HEK293 (cell line): Measurements from ENCODE around the gene HADHB.
"Not testable (repeated sequence)": the region's sequence is repeated elsewhere in the genome, so short reads cannot be mapped to it uniquely, and the experiment has no call there.

Experiments used
- CTCF ChIA-PET: fragments of 350-600 bp; formaldehyde crosslinking; extraction: SDS; loops from one replicate; lab custom pipeline; 2021; ENCODE audit warnings: antibody characterized with exemption; lab: Yijun Ruan, JAX
- POLR2A ChIA-PET: fragments of 300-600 bp; formaldehyde crosslinking; extraction: SDS; loops from one replicate; lab custom pipeline; 2020; ENCODE audit warnings: antibody characterized with exemption, inconsistent platforms; lab: Yijun Ruan, JAX
- H3K27ac ChIP-seq: fragments of 200-500 bp; sonication (Bioruptor generic); 2 replicates; pipeline ENCODE4 v1.5.1; 2014; ENCODE audit warnings: low read depth, low read length, control low read depth, inconsistent platforms; ENCODE audit errors: extremely low read depth
- H3K36me3 ChIP-seq, 2 experiments: fragments of 200-500 bp in 1 of 2; sonication (Bioruptor generic) in 1 of 2; 1 replicate in 1 of 2; 2 replicates in 1 of 2; pipeline ENCODE4 v1.5.1; 2014 to 2017; ENCODE audit warnings: inconsistent platforms in 2 of 2, low read length in 2 of 2; ENCODE audit not compliant: control insufficient read depth in 2 of 2, insufficient read depth in 1 of 2
- H3K4me1 ChIP-seq: fragments of 200-500 bp; sonication (Bioruptor generic); 2 replicates; pipeline ENCODE4 v1.5.1; 2014; ENCODE audit warnings: mild to moderate bottlenecking, low read length, inconsistent platforms; ENCODE audit not compliant: control insufficient read depth, insufficient read depth
- H3K4me3 ChIP-seq: 2 replicates; pipeline ENCODE4 v1.5.1; 2011; ENCODE audit warnings: low read depth, mild to moderate bottlenecking, control low read depth, low read length, moderate library complexity
- H3K9me3 ChIP-seq: fragments of 200-500 bp; sonication (Bioruptor generic); 2 replicates; pipeline ENCODE4 v1.5.1; 2014; ENCODE audit warnings: low read depth, low read length, inconsistent platforms; ENCODE audit not compliant: control insufficient read depth, insufficient read depth
- HOXD13 ChIP-seq: sonication (generic); formaldehyde crosslinking; IDR thresholded peaks from 2 replicates; pipeline ENCODE4 v1.8.0; 2022; ENCODE audit warnings: missing genetic modification reagents, borderline replicate concordance
- INSM2 ChIP-seq: fragments of 450-650 bp; formaldehyde crosslinking; IDR thresholded peaks from 2 replicates; pipeline ENCODE4 v1.5.1; 2016; ENCODE audit warnings: missing biosample characterization, missing genetic modification characterization
- KLF7 ChIP-seq: fragments of 450-650 bp; formaldehyde crosslinking; IDR thresholded peaks from 2 replicates; pipeline ENCODE4 v1.5.1; 2016; ENCODE audit warnings: missing biosample characterization, missing genetic modification characterization, borderline replicate concordance
- PRDM4 ChIP-seq: fragments of 450-650 bp; formaldehyde crosslinking; IDR thresholded peaks from 2 replicates; pipeline ENCODE4 v1.5.1; 2017; ENCODE audit warnings: missing biosample characterization, missing genetic modification characterization
- SALL2 ChIP-seq: fragments of 450-650 bp; formaldehyde crosslinking; IDR thresholded peaks from 2 replicates; pipeline ENCODE4 v1.5.0; 2017; ENCODE audit warnings: missing biosample characterization, mild to moderate bottlenecking, missing genetic modification characterization, borderline replicate concordance
- SCRT1 ChIP-seq: fragments of 450-650 bp; formaldehyde crosslinking; IDR thresholded peaks from 2 replicates; pipeline ENCODE4 v1.5.1; 2016; ENCODE audit warnings: missing biosample characterization, missing genetic modification characterization, borderline replicate concordance
- WT1 ChIP-seq: fragments of 450-650 bp; formaldehyde crosslinking; IDR thresholded peaks from 2 replicates; pipeline ENCODE4 v1.5.1; 2016; ENCODE audit warnings: missing biosample characterization, missing genetic modification characterization
- ZNF146 ChIP-seq: fragments of 450-650 bp; formaldehyde crosslinking; IDR thresholded peaks from 2 replicates; pipeline ENCODE4 v1.5.1; 2016; ENCODE audit warnings: missing biosample characterization, missing genetic modification characterization
- ZNF174 ChIP-seq: fragments of 450-650 bp; formaldehyde crosslinking; IDR thresholded peaks from 2 replicates; pipeline ENCODE4 v1.5.0; 2017; ENCODE audit warnings: missing biosample characterization, mild to moderate bottlenecking, missing genetic modification characterization
- ZNF26 ChIP-seq: fragments of 450-650 bp; formaldehyde crosslinking; IDR thresholded peaks from 2 replicates; pipeline ENCODE4 v1.5.1; 2016; ENCODE audit warnings: missing biosample characterization, missing genetic modification characterization
- ZNF394 ChIP-seq: fragments of 450-650 bp; formaldehyde crosslinking; IDR thresholded peaks from 2 replicates; pipeline ENCODE4 v1.5.1; 2016; ENCODE audit warnings: missing biosample characterization, missing genetic modification characterization, mild to moderate bottlenecking, moderate library complexity, borderline replicate concordance
- ZNF544 ChIP-seq: fragments of 450-650 bp; formaldehyde crosslinking; IDR thresholded peaks from 2 replicates; pipeline ENCODE4 v1.5.0; 2017; ENCODE audit warnings: missing biosample characterization, missing genetic modification characterization
- ZNF571 ChIP-seq: fragments of 450-650 bp; formaldehyde crosslinking; IDR thresholded peaks from 2 replicates; pipeline ENCODE4 v1.5.0; 2017; ENCODE audit warnings: missing biosample characterization, missing genetic modification characterization
- ZNF658 ChIP-seq: fragments of 450-650 bp; formaldehyde crosslinking; IDR thresholded peaks from 2 replicates; pipeline ENCODE4; 2016; ENCODE audit warnings: missing biosample characterization, missing genetic modification characterization
- ZNF76 ChIP-seq: fragments of 450-650 bp; formaldehyde crosslinking; IDR thresholded peaks from 2 replicates; pipeline ENCODE4; 2016; ENCODE audit warnings: low read depth, missing biosample characterization, missing genetic modification characterization, borderline replicate concordance

The HADHB gene

GRCh38 chr2:26317377-26318105 is 72.8 kb downstream of the HADHB start:
- Histone ChIP-seq H3K36me3 (no peaks in the 10 kb centered on the region), H3K9me3 (no peaks in the 10 kb centered on the region), H3K27ac (no peak overlapping the region), H3K4me3 (no peak overlapping the region), H3K4me1 (no peaks in the 10 kb centered on the region)
- no peak for TF ChIP-seq ZNF571
- CTCF ChIA-PET, result interaction anchor here (1.0 kb wide), 1 partner anchor 14 kb away, joined by 3 read pairs; no protein-coding TSS in a partner anchor
- POLR2A ChIA-PET, result interaction anchor here (0.6 kb wide), 1 partner anchor 18 kb away, joined by 3 read pairs; no protein-coding TSS in a partner anchor

- no peaks in the 10 kb centered on the region for H3K9me3 ChIP-seq
- CTCF ChIA-PET, result interaction anchor here (1.0 to 2.5 kb wide), 2 partner anchors 11 to 13 kb away, joined by 3 to 6 read pairs; no protein-coding TSS in a partner anchor
- no peaks in the 10 kb centered on the region for H3K4me1 ChIP-seq
- no peaks in the 10 kb centered on the region for H3K36me3 ChIP-seq
- POLR2A ChIA-PET, result interaction anchor here (0.6 kb wide), 1 partner anchor 15 kb away, joined by 3 read pairs; no protein-coding TSS in a partner anchor
- TF ChIP-seq SCRT1 (tag by site-specific recombination) (no peak), ZNF658 (tag by site-specific recombination) (no peak), ZNF544 (tag by site-specific recombination) (no peak), ZNF394 (tag by site-specific recombination) (no peak), PRDM4 (tag by site-specific recombination) (no peak), INSM2 (tag by site-specific recombination) (no peak), KLF7 (tag by site-specific recombination) (no peak), ZNF76 (tag by site-specific recombination) (no peak), WT1 (tag by site-specific recombination) (no peak), HOXD13 (CRISPR knock-in tag) (no peak), SALL2 (no peak), ZNF174 (no peak), ZNF26 (tag by site-specific recombination) (no peak)
- no peak overlapping the region for H3K4me3 ChIP-seq
- H3K27ac ChIP-seq, result no peak overlapping the region
These were observed 74.2 kb downstream of the HADHB start for GRCh38 chr2:26318950-26319349.

- H3K27ac ChIP-seq, H3K36me3 ChIP-seq, H3K4me1 ChIP-seq, POLR2A ChIA-PET, H3K9me3 ChIP-seq, H3K4me3 ChIP-seq: not testable (repeated sequence)
- CTCF ChIA-PET, result interaction anchor here (0.6 kb wide), 1 partner anchor 79 kb away, joined by 4 read pairs; the partner anchor contains the start of gene HADHB
- peak; percentile 59; the same call in 1 of the 2 replicates for TF ChIP-seq ZNF146 (tag by site-specific recombination)
These were observed 79.7 kb downstream of the HADHB start for GRCh38 chr2:26324479-26324878.
